Measurements from ENCODE around the gene PLXNA4.

- TF ChIP-seq ZIC2 (tag by site-specific recombination; IDR thresholded peaks at IDR 0.05) (no peak), CTCF (tag by site-specific recombination; IDR thresholded peaks at IDR 0.05) (no peak), ELK4 (IDR thresholded peaks at IDR 0.05; ENCODE audit: borderline replicate concordance, low read depth, low read length) (no peak), ZNF214 (tag by site-specific recombination; IDR thresholded peaks at IDR 0.05; ENCODE audit: borderline replicate concordance) (no peak), ZFHX2 (tag by site-specific recombination; conservative IDR thresholded peaks at IDR 0.05) (no peak), ZNF274 (IDR thresholded peaks at IDR 0.05; ENCODE audit: low read length) (no peak), ZNF274 (tag by site-specific recombination; IDR thresholded peaks at IDR 0.05; ENCODE audit: borderline replicate concordance) (no peak), ATF2 (tag by site-specific recombination; IDR thresholded peaks at IDR 0.05; ENCODE audit: low read depth) (no peak), ZNF23 (tag by site-specific recombination; IDR thresholded peaks at IDR 0.05; ENCODE audit: borderline replicate concordance) (no peak), ZNF76 (tag by site-specific recombination; IDR thresholded peaks at IDR 0.05; ENCODE audit: borderline replicate concordance, low read depth) (no peak), ZNF610 (tag by site-specific recombination; IDR thresholded peaks at IDR 0.05; ENCODE audit: borderline replicate concordance) (no peak), ZNF362 (tag by site-specific recombination; IDR thresholded peaks at IDR 0.05) (no peak), ZFP41 (tag by site-specific recombination; IDR thresholded peaks at IDR 0.05; ENCODE audit: borderline replicate concordance) (no peak), YY1 (tag by site-specific recombination; IDR thresholded peaks at IDR 0.05) (no peak), ZNF677 (tag by site-specific recombination; IDR thresholded peaks at IDR 0.05) (no peak)
Observed at GRCh38 chr7:132075515-132075914, 500.8 kb downstream of the PLXNA4 start.

Measured in HEK293 (cell line).